OCI-LY7 (cell line): ENCODE data around the gene CDK10. TPM values are rescaled to one million over a fixed set of nuclear protein-coding genes. Genes with fewer than 3 reads are reported as not detected.
A peak's percentile ranks its signal among the peaks of the same experiment; 100 is the strongest.

Experiments
- Bru-seq: library from RNA; stranded (reverse); fragments of 400-500 nt; gene quantifications from one replicate; lab custom pipeline; 2021; lab: Mats Ljungman, UMichigan
- BruChase-seq, 2 experiments: library from RNA; stranded (reverse); fragments of 400-500 nt; gene quantifications; one replicate each; lab custom pipeline; 2021; lab: Mats Ljungman, UMichigan
- BruUV-seq: library from RNA; stranded (reverse); fragments of 400-500 nt; replicated peaks from 2 replicates; lab custom pipeline; 2021; lab: Mats Ljungman, UMichigan
- CTCF ChIA-PET: fragments of 300-600 bp; sonication (Branson Sonifier 250); formaldehyde crosslinking; loops from one replicate; lab custom pipeline; 2022; ENCODE audit warnings: antibody characterized with exemption; ENCODE audit not compliant: unreplicated experiment; lab: Charles Lee
- POLR2A ChIA-PET: fragments of 300-600 bp; sonication (Branson Sonifier 250); formaldehyde crosslinking; loops from one replicate; lab custom pipeline; 2022; ENCODE audit warnings: antibody characterized with exemption; lab: Charles Lee
- DNase-seq: peaks from one replicate; pipeline ENCODE4 v3.0.0-alpha.2; 2015; ENCODE audit warnings: low spot score
- H2AFZ ChIP-seq: fragments of 200-600 bp; sonication (generic), shearing (Covaris generic); 2 replicates; pipeline ENCODE4 v1.6.1; 2014; ENCODE audit warnings: mild to moderate bottlenecking, antibody characterized with exemption, low read length, moderate library complexity
- H3K27ac ChIP-seq: fragments of 200-600 bp; sonication (generic); 2 replicates; pipeline ENCODE4 v1.5.1; 2014; ENCODE audit warnings: mixed run types, low read depth, mild to moderate bottlenecking, moderate library complexity, low read length, inconsistent platforms; ENCODE audit not compliant: poor library complexity, severe bottlenecking
- H3K36me3 ChIP-seq: fragments of 200-600 bp; sonication (generic); 2 replicates; pipeline ENCODE4 v1.6.1; 2014; ENCODE audit warnings: mild to moderate bottlenecking, antibody characterized with exemption, low read length, moderate library complexity, mixed read lengths; ENCODE audit not compliant: insufficient read depth
- H3K4me1 ChIP-seq: fragments of 200-600 bp; sonication (generic); 2 replicates; pipeline ENCODE4 v1.5.1; 2014; ENCODE audit warnings: mild to moderate bottlenecking, low read length; ENCODE audit not compliant: insufficient read depth, poor library complexity, severe bottlenecking
- H3K4me2 ChIP-seq: fragments of 200-600 bp; sonication (generic); 2 replicates; pipeline ENCODE4 v1.6.1; 2014; ENCODE audit warnings: mild to moderate bottlenecking, low read length
- H3K4me3 ChIP-seq: fragments of 200-600 bp; sonication (generic); 2 replicates; pipeline ENCODE4 v1.5.1; 2014; ENCODE audit warnings: mild to moderate bottlenecking, low read depth, low read length; ENCODE audit not compliant: poor library complexity, severe bottlenecking
- H3K79me2 ChIP-seq: fragments of 200-600 bp; sonication (generic); 2 replicates; pipeline ENCODE4 v1.6.1; 2016; ENCODE audit warnings: low read depth, mild to moderate bottlenecking, low read length, moderate library complexity, mixed read lengths; ENCODE audit not compliant: insufficient read depth
- H3K9me2 ChIP-seq: fragments of 200-600 bp; sonication (generic); 2 replicates; pipeline ENCODE4 v1.6.1; 2016; ENCODE audit warnings: mild to moderate bottlenecking, low read length, mixed read lengths; ENCODE audit not compliant: insufficient read depth
- H3K9me3 ChIP-seq: fragments of 200-600 bp; sonication (generic); 2 replicates; pipeline ENCODE4 v1.6.1; 2014; ENCODE audit warnings: mild to moderate bottlenecking, mixed run types, low read length, mixed read lengths
- H4K20me1 ChIP-seq: fragments of 200-600 bp; sonication (generic); 2 replicates; pipeline ENCODE4 v1.6.1; 2014; ENCODE audit warnings: mild to moderate bottlenecking, antibody characterized with exemption, low read length, moderate library complexity, mixed read lengths; ENCODE audit not compliant: insufficient read depth
- EZH2phosphoT487 ChIP-seq: fragments of 200-600 bp; sonication (generic); IDR thresholded peaks from 2 replicates; pipeline ENCODE4 v1.6.1; 2018; ENCODE audit warnings: low read depth, borderline replicate concordance, mild to moderate bottlenecking, mixed run types, antibody characterized with exemption, low read length, moderate library complexity, mixed read lengths
- intact Hi-C: fragments of 100-400 bp; cut with micrococcal nuclease; formaldehyde crosslinking; loops from one replicate; pipeline ENCODE4 v1.10.0; 2022; ENCODE audit not compliant: unreplicated experiment
- long read RNA-seq: library from polyadenylated mRNA; stranded (forward); transcript quantifications from one replicate; pipeline ENCODE4 v2.0.0, GENCODE V29; 2022
- total RNA-seq, 2 experiments: library from RNA; depleted of rRNA in 1 of 2; stranded (reverse); fragments of >200 nt in 1 of 2; shearing (Covaris generic) in 1 of 2; gene quantifications; 2 replicates each; pipeline ENCODE4 v1.2.3, GENCODE V29; 2014 to 2022
- TF ChIP-seq, protein P1 (sequence below): fragments of 200-600 bp; sonication (generic); conservative IDR thresholded peaks from 2 replicates; pipeline ENCODE4 v1.5.1; 2014; ENCODE audit warnings: mild to moderate bottlenecking, antibody characterized with exemption, low read length, moderate library complexity, mixed read lengths

Gene CDK10, protein sequence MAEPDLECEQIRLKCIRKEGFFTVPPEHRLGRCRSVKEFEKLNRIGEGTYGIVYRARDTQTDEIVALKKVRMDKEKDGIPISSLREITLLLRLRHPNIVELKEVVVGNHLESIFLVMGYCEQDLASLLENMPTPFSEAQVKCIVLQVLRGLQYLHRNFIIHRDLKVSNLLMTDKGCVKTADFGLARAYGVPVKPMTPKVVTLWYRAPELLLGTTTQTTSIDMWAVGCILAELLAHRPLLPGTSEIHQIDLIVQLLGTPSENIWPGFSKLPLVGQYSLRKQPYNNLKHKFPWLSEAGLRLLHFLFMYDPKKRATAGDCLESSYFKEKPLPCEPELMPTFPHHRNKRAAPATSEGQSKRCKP
- total RNA-seq (2014; rRNA removed; shearing (Covaris generic)) = 88.4 and 98.6 TPM in 2 replicates
- total RNA-seq (2022) = 129 and 130 TPM in 2 replicates
- percentile 60 among the genes with signal in this experiment for Bru-seq, nascent RNA
- percentile 79 among the genes with signal in this experiment for BruChase-seq, experiment 1, labeled RNA remaining after a 6-hour chase
- BruChase-seq, experiment 2, labeled RNA remaining after a 2-hour chase = percentile 78 among the genes with signal in this experiment
- long read RNA-seq, transcript CDK10-204 (11 exons, 2,532 nt) = minor isoform, 9 of 218 reads
- long read RNA-seq, transcript CDK10-212 (12 exons, 1,376 nt) = minor isoform, 6 of 218 reads
- long read RNA-seq, transcript CDK10-202 (13 exons, 1,798 nt) = major isoform, 15 of 218 reads
- long read RNA-seq, partial matches to known transcripts = 22 of 218 reads
- long read RNA-seq, other reads (novel, unspliced or antisense) = 165 of 218 reads

DNA sequence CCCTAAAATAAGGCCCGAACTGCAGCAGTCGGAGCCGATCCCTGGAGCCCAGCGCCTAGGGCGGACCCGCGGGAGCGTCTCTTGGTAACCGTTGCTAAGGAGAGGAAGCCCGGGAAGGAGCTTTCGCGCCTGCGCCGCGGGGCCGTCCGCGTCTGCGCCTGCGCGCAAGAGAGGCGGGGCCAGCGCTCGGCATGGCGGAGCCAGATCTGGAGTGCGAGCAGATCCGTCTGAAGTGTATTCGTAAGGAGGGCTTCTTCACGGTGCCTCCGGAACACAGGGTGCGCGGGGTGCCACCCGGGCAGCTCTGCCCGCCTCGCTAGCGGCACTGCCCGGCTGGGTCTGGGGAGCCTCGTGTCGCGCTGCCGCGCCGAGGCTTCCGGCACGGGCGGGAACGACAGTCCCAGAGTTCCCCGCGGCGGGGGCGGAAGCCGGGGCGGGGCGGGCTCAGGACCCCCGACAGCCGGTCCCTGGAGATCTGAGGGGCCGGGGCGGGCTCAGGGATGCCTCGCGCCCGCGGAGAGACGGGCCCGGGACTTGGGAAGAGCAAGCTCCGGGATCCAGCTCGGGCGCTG, at the start of gene CDK10:
TSS of gene CDK10 (plus strand) at position 170 of the 572 bp plus-strand sequence. CDS start at position 192, 22 bp downstream.
- BruUV-seq = no TSS peak
- ChIA-PET POLR2A (interaction anchor here (0.6 to 0.7 kb wide), 2 partner anchors 17 to 236 kb away, joined by 3 read pairs; no protein-coding TSS in a partner anchor), CTCF (no interaction called here)
- H3K4me1 ChIP-seq = peaks cover 13% of the 10 kb centered on the region
- no peaks in the 10 kb centered on the region for H3K9me2 ChIP-seq
- peaks cover 25% of the 10 kb centered on the region; the same call in 1 of the 2 replicates for H3K79me2 ChIP-seq
- H3K27ac ChIP-seq = peak within 1 kb of the TSS; percentile 86
- peak; percentile 87 for DNase-seq
- peak within 1 kb of the TSS; percentile 74 for H3K4me3 ChIP-seq
- no peaks in the 10 kb centered on the region for H4K20me1 ChIP-seq
- peaks cover 7% of the 10 kb centered on the region; the same call in 1 of the 2 replicates for H3K9me3 ChIP-seq
- peak within 1 kb of the TSS; percentile 61 for H2AFZ ChIP-seq
- peaks cover 45% of the 10 kb centered on the region for H3K36me3 ChIP-seq
- intact Hi-C loops = no loop called here
- peak within 1 kb of the TSS; percentile 100 for H3K4me2 ChIP-seq
- no peak for TF ChIP-seq EZH2phosphoT487
- TF ChIP-seq, protein P1, sequence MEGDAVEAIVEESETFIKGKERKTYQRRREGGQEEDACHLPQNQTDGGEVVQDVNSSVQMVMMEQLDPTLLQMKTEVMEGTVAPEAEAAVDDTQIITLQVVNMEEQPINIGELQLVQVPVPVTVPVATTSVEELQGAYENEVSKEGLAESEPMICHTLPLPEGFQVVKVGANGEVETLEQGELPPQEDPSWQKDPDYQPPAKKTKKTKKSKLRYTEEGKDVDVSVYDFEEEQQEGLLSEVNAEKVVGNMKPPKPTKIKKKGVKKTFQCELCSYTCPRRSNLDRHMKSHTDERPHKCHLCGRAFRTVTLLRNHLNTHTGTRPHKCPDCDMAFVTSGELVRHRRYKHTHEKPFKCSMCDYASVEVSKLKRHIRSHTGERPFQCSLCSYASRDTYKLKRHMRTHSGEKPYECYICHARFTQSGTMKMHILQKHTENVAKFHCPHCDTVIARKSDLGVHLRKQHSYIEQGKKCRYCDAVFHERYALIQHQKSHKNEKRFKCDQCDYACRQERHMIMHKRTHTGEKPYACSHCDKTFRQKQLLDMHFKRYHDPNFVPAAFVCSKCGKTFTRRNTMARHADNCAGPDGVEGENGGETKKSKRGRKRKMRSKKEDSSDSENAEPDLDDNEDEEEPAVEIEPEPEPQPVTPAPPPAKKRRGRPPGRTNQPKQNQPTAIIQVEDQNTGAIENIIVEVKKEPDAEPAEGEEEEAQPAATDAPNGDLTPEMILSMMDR = no peak

DNA sequence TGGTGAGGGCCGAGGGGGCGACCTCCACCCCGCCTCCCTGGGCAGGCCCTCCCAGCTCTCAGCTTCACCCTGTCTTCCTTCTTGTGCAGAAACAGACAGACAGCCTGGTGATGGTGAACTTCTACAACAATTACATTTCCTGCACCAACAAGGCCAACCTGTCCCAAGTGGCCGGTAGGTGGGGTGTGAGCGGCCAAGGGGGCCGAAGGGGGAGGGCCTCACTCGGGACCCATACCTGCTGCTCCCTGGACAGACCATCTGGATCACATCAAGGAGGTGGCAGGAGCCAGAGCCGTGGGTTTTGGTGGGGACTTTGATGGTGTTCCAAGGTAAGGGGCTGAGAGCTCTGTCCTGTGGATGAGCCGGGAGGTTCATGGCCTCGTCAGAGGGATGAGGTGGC, 49.1 kb upstream of the CDK10 start:
- intact Hi-C loops = no loop called here
- no peaks in the 10 kb centered on the region for H3K9me3 ChIP-seq
- no peaks in the 10 kb centered on the region for H3K9me2 ChIP-seq
- H3K4me1 ChIP-seq = no peaks in the 10 kb centered on the region
- POLR2A ChIA-PET = no interaction called here
- H3K79me2 ChIP-seq = no peaks in the 10 kb centered on the region
- no peak overlapping the region for H3K27ac ChIP-seq
- no TSS peak for BruUV-seq
- H2AFZ ChIP-seq = no peak overlapping the region
- no peak for TF ChIP-seq EZH2phosphoT487
- TF ChIP-seq, protein P1 = no peak
- no peak for DNase-seq
- H3K4me3 ChIP-seq = no peak overlapping the region
- H3K36me3 ChIP-seq = no peaks in the 10 kb centered on the region
- CTCF ChIA-PET = no interaction called here
- H4K20me1 ChIP-seq = no peaks in the 10 kb centered on the region
- no peak overlapping the region for H3K4me2 ChIP-seq
